T-cell (primary cell): ENCODE results near the gene NDUFB2. TPM values are rescaled to one million over a fixed set of nuclear protein-coding genes. Genes with fewer than 3 reads are reported as not detected.
A peak's percentile ranks its signal among the peaks of the same experiment; 100 is the strongest.

Source experiments
- ATAC-seq, 4 experiments: fragments of 200-7000 bp in 3 of 4; fragments of 150-1000 bp in 1 of 4; cut with Tn5 transposase; replicated peaks in 1 of 4; 1 replicate in 3 of 4; 2 replicates in 1 of 4; pipeline ENCODE4 v1.10.0; 2021; ENCODE audit warnings: moderate library complexity in 3 of 4, mild to moderate bottlenecking in 2 of 4, moderate number of reproducible peaks in 1 of 4
- CTCF ChIA-PET, 2 donors: fragments of 300-600 bp; sonication (Branson Sonifier 250); formaldehyde crosslinking; loops; one replicate each; lab custom pipeline; 2022; ENCODE audit warnings: antibody characterized with exemption in 2 of 2; lab: Charles Lee
- POLR2A ChIA-PET, 2 donors: fragments of 300-600 bp; sonication (Branson Sonifier 250); formaldehyde crosslinking; loops; one replicate each; lab custom pipeline; 2022; ENCODE audit warnings: antibody characterized with exemption in 2 of 2; lab: Charles Lee
- DNase-seq, 35 experiments: peaks; one replicate each; pipeline versions ENCODE4 v3.0.0 to v3.0.0-alpha.2; 2013 to 2023
- H3K27ac ChIP-seq: one replicate; pipeline ENCODE4 v1.5.1; 2013; ENCODE audit warnings: low read length
- H3K27me3 ChIP-seq, 2 experiments: replicated peaks in 1 of 2; 1 replicate in 1 of 2; 2 replicates in 1 of 2; pipeline versions ENCODE4 v1.6.1 to v1.7.0; 2013; ENCODE audit warnings: low read length in 1 of 2, mixed read lengths in 1 of 2; ENCODE audit not compliant: control insufficient read depth in 2 of 2, insufficient read depth in 2 of 2; ENCODE audit errors: extremely low read depth in 1 of 2
- H3K36me3 ChIP-seq, 2 donors: 1 replicate in 1 of 2; 2 replicates in 1 of 2; pipeline versions ENCODE4 v1.6.1 to v1.7.0; 2013; ENCODE audit warnings: low read length in 1 of 2; ENCODE audit not compliant: control insufficient read depth in 2 of 2, insufficient read depth in 1 of 2; ENCODE audit errors: extremely low read depth in 1 of 2
- H3K4me1 ChIP-seq, 2 experiments: 1 replicate in 1 of 2; 2 replicates in 1 of 2; pipeline versions ENCODE4 v1.6.1 to v1.7.0; 2013; ENCODE audit warnings: low read length in 2 of 2, mixed read lengths in 1 of 2; ENCODE audit not compliant: insufficient read depth in 2 of 2, control insufficient read depth in 1 of 2; ENCODE audit errors: extremely low read depth in 1 of 2
- H3K4me3 ChIP-seq, 2 donors: 1 replicate in 1 of 2; 2 replicates in 1 of 2; pipeline versions ENCODE4 v1.5.1 to v1.7.0; 2013; ENCODE audit warnings: mild to moderate bottlenecking in 2 of 2, low read length in 1 of 2, moderate library complexity in 1 of 2; ENCODE audit not compliant: control insufficient read depth in 1 of 2; ENCODE audit errors: extremely low read depth in 1 of 2
- H3K9me3 ChIP-seq: 2 replicates; pipeline ENCODE4 v1.7.0; 2013
- H3K27ac Mint-ChIP-seq, 2 donors: one replicate each; pipeline ENCODE4 v1.8.0; 2020 to 2021; ENCODE audit warnings: mild to moderate bottlenecking in 2 of 2, mixed read lengths in 2 of 2
- H3K27me3 Mint-ChIP-seq, 2 donors: one replicate each; pipeline ENCODE4 v1.8.0; 2021 to 2022; ENCODE audit warnings: mixed read lengths in 2 of 2
- H3K36me3 Mint-ChIP-seq: one replicate; pipeline ENCODE4 v1.8.0; 2021; ENCODE audit warnings: mixed read lengths
- H3K4me1 Mint-ChIP-seq, 3 donors: one replicate each; pipeline ENCODE4 v1.8.0; 2020 to 2022; ENCODE audit warnings: mixed read lengths in 3 of 3, mild to moderate bottlenecking in 1 of 3
- H3K4me3 Mint-ChIP-seq, 3 donors: one replicate each; pipeline ENCODE4 v1.8.0; 2020 to 2022; ENCODE audit warnings: mild to moderate bottlenecking in 3 of 3, mixed read lengths in 3 of 3, moderate library complexity in 3 of 3
- H3K9me3 Mint-ChIP-seq, 3 donors: one replicate each; pipeline ENCODE4 v1.8.0; 2020 to 2022; ENCODE audit warnings: mixed read lengths in 3 of 3
- WGBS: methylation state at CpG from one replicate; pipeline ENCODE4 v1.1.5; 2013; ENCODE audit warnings: missing lambda C conversion rate; ENCODE audit not compliant: insufficient coverage; 5-methylcytosine and 5-hydroxymethylcytosine counted together
- total RNA-seq, 35 experiments: library from RNA in 6 of 35; stranded (reverse) in 6 of 35; fragments of 120-200 nt in 1 of 35; gene quantifications; one replicate each; pipeline versions ENCODE4 v1.2.1 to v1.2.4 and lab custom pipeline; 2013 to 2026

The NDUFB2 gene
- total RNA-seq = 100 to 1,000 TPM in 3 of 5 donors, 10 to 100 TPM in 2; 97.2 to 110 (median 103) TPM
- total RNA-seq (2013) = 121 TPM
- total RNA-seq (lab: John Stamatoyannopoulos, UW) = 27.4 to 81.5 (median 37.8) reads per million in 29 experiments

- ATAC-seq (peak; percentile 88 to 90 (median 88)), DNase-seq (peak in 34 of 35 experiments; percentile 21 to 89 (median 59))
- H3K27me3 ChIP-seq = no peaks in the 10 kb centered on the region
- peaks cover 5 to 28% of the 10 kb centered on the region in 2 experiments for H3K4me1 ChIP-seq
- Mint-ChIP-seq H3K27ac (peak within 1 kb of the TSS; percentile 91 to 98), H3K4me1 (peaks cover 38 to 40% (median 39%) of the 10 kb centered on the region in 3 donors), H3K27me3 (no peaks in the 10 kb centered on the region), H3K9me3 (no peaks in the 10 kb centered on the region), H3K36me3 (peaks cover 6% of the 10 kb centered on the region), H3K4me3 (peak within 1 kb of the TSS; percentile 96 to 98 (median 96))
- CTCF ChIA-PET = interaction anchor here in 1 of 2 donors (0.7 to 1.0 kb wide), 3 partner anchors 27 to 318 kb away, joined by 4 read pairs; no protein-coding TSS in a partner anchor
- H3K36me3 ChIP-seq = peaks cover 0 to 2% of the 10 kb centered on the region in 2 donors
- H3K9me3 ChIP-seq = no peaks in the 10 kb centered on the region
- peak within 1 kb of the TSS; percentile 81 to 85 for H3K4me3 ChIP-seq
- peak within 1 kb of the TSS; percentile 87 for H3K27ac ChIP-seq
- POLR2A ChIA-PET = interaction anchor here (0.6 to 1.0 kb wide), 5 partner anchors 11 to 1469 kb away, joined by 4 to 9 read pairs (median 5); no protein-coding TSS in a partner anchor
- under 1% methylated on average over 82 of the region's 82 CpGs for WGBS
Observed at GRCh38 chr7:140696680-140697446, at the start of gene NDUFB2. TSS of gene NDUFB2 (plus strand) at chr7:140696708. CDS start at chr7:140696745, 37 bp downstream.

GRCh38 chr7:140646931-140647647 is 49.4 kb upstream of the NDUFB2 start:
- Histone ChIP-seq H3K4me3 (no peak overlapping the region), H3K36me3 (no peaks in the 10 kb centered on the region), H3K4me1 (peaks cover 0 to 8% of the 10 kb centered on the region in 2 experiments), H3K9me3 (no peaks in the 10 kb centered on the region), H3K27ac (no peak overlapping the region), H3K27me3 (peaks cover 0 to 38% of the 10 kb centered on the region in 2 experiments)
- peak in 23 of 35 experiments; percentile 12 to 56 (median 23) for DNase-seq
- Mint-ChIP-seq H3K36me3 (no peaks in the 10 kb centered on the region), H3K9me3 (no peaks in the 10 kb centered on the region), H3K4me3 (no peak overlapping the region), H3K27ac (no peak overlapping the region), H3K27me3 (peaks cover 18 to 22% of the 10 kb centered on the region in 2 donors), H3K4me1 (peaks cover 5 to 7% (median 7%) of the 10 kb centered on the region in 3 donors)
- CTCF ChIA-PET = interaction anchor here (0.6 to 0.8 kb wide), 3 partner anchors 122 to 1948 kb away, joined by 3 to 7 read pairs (median 4); no protein-coding TSS in a partner anchor
- ATAC-seq = peak; percentile 83 to 92 (median 88)
- no CpG with 5 or more reads among the region's 8 CpGs for WGBS
- POLR2A ChIA-PET = no interaction called here

GRCh38 chr7:140649556-140650205 is 46.8 kb upstream of the NDUFB2 start:
- Mint-ChIP-seq H3K27me3 (peaks cover 7 to 9% of the 10 kb centered on the region in 2 donors), H3K4me3 (no peak overlapping the region), H3K4me1 (peaks cover 11 to 12% (median 11%) of the 10 kb centered on the region in 3 donors), H3K9me3 (no peaks in the 10 kb centered on the region), H3K27ac (no peak overlapping the region), H3K36me3 (no peaks in the 10 kb centered on the region)
- Histone ChIP-seq H3K36me3 (no peaks in the 10 kb centered on the region), H3K9me3 (no peaks in the 10 kb centered on the region), H3K27me3 (peaks cover 0 to 21% of the 10 kb centered on the region in 2 experiments), H3K4me1 (peaks cover 0 to 13% of the 10 kb centered on the region in 2 experiments), H3K27ac (no peak overlapping the region), H3K4me3 (no peak overlapping the region)
- no CpG with 5 or more reads among the region's 6 CpGs for WGBS
- ChIA-PET CTCF (interaction anchor here in 1 of 2 donors (0.6 to 1.2 kb wide), 2 partner anchors 10 to 1158 kb away, joined by 3 to 5 read pairs; no protein-coding TSS in a partner anchor), POLR2A (no interaction called here)
- DNase-seq = no peak
- no peak for ATAC-seq

GRCh38 chr7:140650367-140650766 is 46.1 kb upstream of the NDUFB2 start:
- Histone ChIP-seq H3K27ac (no peak overlapping the region), H3K27me3 (peaks cover 0 to 14% of the 10 kb centered on the region in 2 experiments), H3K36me3 (no peaks in the 10 kb centered on the region), H3K9me3 (no peaks in the 10 kb centered on the region), H3K4me3 (no peak overlapping the region), H3K4me1 (peaks cover 0 to 13% of the 10 kb centered on the region in 2 experiments)
- Mint-ChIP-seq H3K4me1 (peaks cover 11 to 12% (median 11%) of the 10 kb centered on the region in 3 donors), H3K4me3 (no peak overlapping the region), H3K27ac (peak overlapping the region in 1 of 2 donors; percentile 25), H3K36me3 (no peaks in the 10 kb centered on the region), H3K27me3 (peaks cover 6 to 7% of the 10 kb centered on the region in 2 donors), H3K9me3 (no peaks in the 10 kb centered on the region)
- WGBS = 72% methylated on average over 9 of the region's 12 CpGs
- ChIA-PET CTCF (interaction anchor here in 1 of 2 donors (0.6 to 1.2 kb wide), 2 partner anchors 9 to 1157 kb away, joined by 3 to 5 read pairs; no protein-coding TSS in a partner anchor), POLR2A (no interaction called here)
- no peak for DNase-seq
- no peak for ATAC-seq

GRCh38 chr7:140653319-140654108 is 43.0 kb upstream of the NDUFB2 start:
- CTCF ChIA-PET = interaction anchor here (0.6 to 1.5 kb wide), 6 partner anchors 135 to 358 kb away, joined by 3 to 7 read pairs (median 4); no protein-coding TSS in a partner anchor
- Mint-ChIP-seq H3K27me3 (peaks cover 6 to 13% of the 10 kb centered on the region in 2 donors), H3K27ac (no peak overlapping the region)

More at GRCh38 chr7:140653319-140654108, 43.0 kb upstream of the NDUFB2 start:
- peaks cover 18 to 25% (median 21%) of the 10 kb centered on the region in 3 donors for H3K4me1 Mint-ChIP-seq
- H3K4me1 ChIP-seq = peaks cover 0 to 21% of the 10 kb centered on the region in 2 experiments
- no peak overlapping the region for H3K4me3 Mint-ChIP-seq
- H3K27me3 ChIP-seq = peaks cover 0 to 21% of the 10 kb centered on the region in 2 experiments
- H3K36me3 Mint-ChIP-seq = no peaks in the 10 kb centered on the region
- 22% methylated on average over 10 of the region's 15 CpGs for WGBS
- peak in 5 of 35 experiments; percentile 22 to 68 (median 29) for DNase-seq
- ATAC-seq = peak in 3 of 4 experiments; percentile 29 to 51 (median 50)
- H3K9me3 Mint-ChIP-seq = no peaks in the 10 kb centered on the region
- H3K4me3 ChIP-seq = no peak overlapping the region
- H3K36me3 ChIP-seq = no peaks in the 10 kb centered on the region
- POLR2A ChIA-PET = interaction anchor here in 1 of 2 donors (0.7 kb wide), 1 partner anchor 12 kb away, joined by 3 read pairs; no protein-coding TSS in a partner anchor
- H3K9me3 ChIP-seq = no peaks in the 10 kb centered on the region
- no peak overlapping the region for H3K27ac ChIP-seq
